ENCODE measurements around the gene MRPL43.

DNA sequence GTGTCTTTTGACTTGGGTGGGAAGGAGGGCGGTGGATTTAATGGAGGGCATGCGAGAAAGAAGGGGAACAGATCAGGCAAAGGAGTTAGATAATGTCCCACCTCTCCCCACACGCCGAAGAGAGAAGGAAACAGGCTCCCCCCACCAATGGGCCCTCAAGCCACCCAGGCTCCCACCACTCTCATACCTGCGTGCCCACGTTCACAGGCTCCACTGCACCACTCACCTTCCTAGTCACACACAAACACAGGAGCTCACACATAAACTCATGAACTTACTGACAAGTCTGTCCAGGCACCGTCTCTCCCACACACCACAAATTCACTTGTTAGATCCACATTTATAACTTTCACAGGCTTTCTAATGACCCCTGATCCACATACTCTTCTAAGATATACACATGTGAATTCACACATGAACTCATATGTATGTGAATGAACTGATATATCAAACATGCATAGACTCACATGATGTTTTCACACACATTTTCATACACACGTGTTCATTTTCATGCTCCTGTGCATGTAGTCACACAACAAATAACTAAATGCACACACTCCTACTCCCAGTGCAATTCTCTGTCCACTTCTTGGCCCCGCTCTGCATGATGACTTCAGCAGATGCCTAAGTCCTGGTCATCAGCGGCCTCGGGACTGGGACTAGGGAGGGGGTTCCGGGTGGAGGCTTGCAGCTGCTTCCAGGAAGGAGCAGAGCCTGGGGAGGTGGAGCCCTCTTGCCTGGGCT lies 13.8 kb upstream of the MRPL43 start:
- TF ChIP-seq CTCF (IDR thresholded peaks at IDR 0.05 in 8 of 11, conservative IDR thresholded peaks at IDR 0.05 in 3 of 11) (no peak), POLR2A (IDR thresholded peaks at IDR 0.05) (peak in 2 of 3 donors; percentile 45 to 77)
